ENCODE measurements around the gene NCKAP5L.

NCKAP5L gene

GRCh38 chr12:49811136-49811535 lies 17.1 kb downstream of the NCKAP5L start:
- H3K79me2 ChIP-seq (ENCODE audit: insufficient read depth, low read length), result peaks cover 14% of the 10 kb centered on the region
- H3K4me2 ChIP-seq (ENCODE audit: low read depth, low read length, poor library complexity, severe bottlenecking), result no peak overlapping the region
- no peaks in the 10 kb centered on the region for H3K36me3 ChIP-seq (ENCODE audit: insufficient read depth, low read length)
- no peaks in the 10 kb centered on the region for H3K9me3 ChIP-seq (ENCODE audit: insufficient read depth, low read depth, low read length)
- H3F3A ChIP-seq (ENCODE audit: low read depth), result no peaks in the 10 kb centered on the region
- TF ChIP-seq EZH2phosphoT487 (IDR thresholded peaks at IDR 0.05; ENCODE audit: borderline replicate concordance), result no peak
- TF ChIP-seq CTCF (conservative IDR thresholded peaks at IDR 0.05; ENCODE audit: low read length), result no peak
- no peak overlapping the region for H2AFZ ChIP-seq (ENCODE audit: low read length)
- no peaks in the 10 kb centered on the region for H3K9me2 ChIP-seq (replicated peaks; ENCODE audit: low read depth, low read length)
- H3K27me3 ChIP-seq (ENCODE audit: insufficient read depth, low read length, poor library complexity, severe bottlenecking), result no peaks in the 10 kb centered on the region
- no peak overlapping the region for H3K4me3 ChIP-seq (ENCODE audit: low read length, poor library complexity, severe bottlenecking)
- H3K9ac ChIP-seq (ENCODE audit: low read depth, low read length, poor library complexity, severe bottlenecking), result no peak overlapping the region
- peaks cover 11% of the 10 kb centered on the region for H3K4me1 ChIP-seq (ENCODE audit: insufficient read depth, low read length, poor library complexity, severe bottlenecking)
- H4K20me1 ChIP-seq (ENCODE audit: insufficient read depth, low read length, poor library complexity, severe bottlenecking), result no peaks in the 10 kb centered on the region

GRCh38 chr12:49809906-49810389 lies 18.3 kb downstream of the NCKAP5L start:
- Histone ChIP-seq H4K20me1 (ENCODE audit: insufficient read depth, low read length, poor library complexity, severe bottlenecking) (no peaks in the 10 kb centered on the region), H3K9me2 (replicated peaks; ENCODE audit: low read depth, low read length) (no peaks in the 10 kb centered on the region), H3K9ac (ENCODE audit: low read depth, low read length, poor library complexity, severe bottlenecking) (no peak overlapping the region), H3K4me3 (ENCODE audit: low read length, poor library complexity, severe bottlenecking) (no peak overlapping the region), H3K4me1 (ENCODE audit: insufficient read depth, low read length, poor library complexity, severe bottlenecking) (peaks cover 11% of the 10 kb centered on the region), H3K4me2 (ENCODE audit: low read depth, low read length, poor library complexity, severe bottlenecking) (no peak overlapping the region), H3F3A (ENCODE audit: low read depth) (no peaks in the 10 kb centered on the region), H3K36me3 (ENCODE audit: insufficient read depth, low read length) (peaks cover 10% of the 10 kb centered on the region; the same call in 1 of the 2 replicates), H3K79me2 (ENCODE audit: insufficient read depth, low read length) (peaks cover 6% of the 10 kb centered on the region; the same call in 1 of the 2 replicates), H3K27me3 (ENCODE audit: insufficient read depth, low read length, poor library complexity, severe bottlenecking) (no peaks in the 10 kb centered on the region), H2AFZ (ENCODE audit: low read length) (no peak overlapping the region), H3K9me3 (ENCODE audit: insufficient read depth, low read depth, low read length) (no peaks in the 10 kb centered on the region)
- TF ChIP-seq CTCF (conservative IDR thresholded peaks at IDR 0.05; ENCODE audit: low read length) (no peak), EZH2phosphoT487 (IDR thresholded peaks at IDR 0.05; ENCODE audit: borderline replicate concordance) (no peak)

- H3K9me3 ChIP-seq (ENCODE audit: insufficient read depth, low read depth, low read length), result no peaks in the 10 kb centered on the region
- H3K27me3 ChIP-seq (ENCODE audit: insufficient read depth, low read length, poor library complexity, severe bottlenecking), result no peaks in the 10 kb centered on the region
- no peak overlapping the region for H3K4me2 ChIP-seq (ENCODE audit: low read depth, low read length, poor library complexity, severe bottlenecking)
- peaks cover 14% of the 10 kb centered on the region; the same call in 1 of the 2 replicates for H3K36me3 ChIP-seq (ENCODE audit: insufficient read depth, low read length)
- no peak overlapping the region for H3K4me3 ChIP-seq (ENCODE audit: low read length, poor library complexity, severe bottlenecking)
- peaks cover 11% of the 10 kb centered on the region for H3K4me1 ChIP-seq (ENCODE audit: insufficient read depth, low read length, poor library complexity, severe bottlenecking)
- no peaks in the 10 kb centered on the region for H3K9me2 ChIP-seq (replicated peaks; ENCODE audit: low read depth, low read length)
- no peaks in the 10 kb centered on the region for H4K20me1 ChIP-seq (ENCODE audit: insufficient read depth, low read length, poor library complexity, severe bottlenecking)
- no peak overlapping the region for H2AFZ ChIP-seq (ENCODE audit: low read length)
- H3K9ac ChIP-seq (ENCODE audit: low read depth, low read length, poor library complexity, severe bottlenecking), result no peak overlapping the region
- H3K79me2 ChIP-seq (ENCODE audit: insufficient read depth, low read length), result peaks cover 6% of the 10 kb centered on the region; the same call in 1 of the 2 replicates
- H3F3A ChIP-seq (ENCODE audit: low read depth), result no peaks in the 10 kb centered on the region
- no peak for TF ChIP-seq EZH2phosphoT487 (IDR thresholded peaks at IDR 0.05; ENCODE audit: borderline replicate concordance)
- TF ChIP-seq CTCF (conservative IDR thresholded peaks at IDR 0.05; ENCODE audit: low read length), result no peak
Observed at GRCh38 chr12:49809381-49809905, 18.8 kb downstream of the NCKAP5L start.
